ENCODE measurements around the gene CFAP46.

DNA sequence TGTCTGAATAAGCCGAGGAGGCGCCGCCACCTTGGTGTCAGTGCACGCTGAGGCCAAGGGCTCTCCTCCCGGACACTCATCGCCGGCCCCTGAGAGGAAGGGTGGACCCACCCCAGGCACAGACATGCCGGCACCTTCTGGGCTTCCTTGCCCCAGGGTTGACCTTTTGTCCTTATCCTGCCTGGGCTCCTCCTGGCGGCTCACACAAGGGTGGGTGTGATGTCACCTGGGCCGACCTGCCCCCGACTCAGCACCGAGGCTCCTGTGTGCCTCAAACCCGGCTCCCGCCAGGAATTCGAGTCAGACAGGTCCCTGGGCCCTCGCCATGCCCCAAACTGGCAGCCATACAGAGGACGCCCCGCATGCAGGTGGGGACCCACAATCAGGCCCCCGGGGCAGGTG, 17.7 kb upstream of the CFAP46 start:
- no peak for TF ChIP-seq TAF1 (IDR thresholded peaks at IDR 0.05; ENCODE audit: borderline replicate concordance, insufficient read depth, low read length)
- TF ChIP-seq POLR2AphosphoS5 (IDR thresholded peaks at IDR 0.05; ENCODE audit: low read depth, low read length): no peak
- TF ChIP-seq SIN3A (IDR thresholded peaks at IDR 0.05; ENCODE audit: borderline replicate concordance, insufficient read depth, low read length): no peak
